Esophagus squamous epithelium (tissue), 4 donors: ENCODE data around the gene POLRMT.

ENCODE experiments used
- CTCF ChIP-seq, 6 experiments: fragments of 450-650 bp in 4 of 6; fragments of 200-600 bp in 2 of 6; sonication (generic) in 2 of 6; IDR thresholded peaks; one replicate each; pipeline ENCODE4 v1.5.1; 2016 to 2019; ENCODE audit warnings: antibody characterized with exemption in 6 of 6, mild to moderate bottlenecking in 4 of 6, moderate library complexity in 4 of 6
- POLR2A ChIP-seq, 4 donors: fragments of 450-650 bp; IDR thresholded peaks; one replicate each; pipeline ENCODE4 v1.6.1; 2017; ENCODE audit warnings: antibody characterized with exemption in 4 of 4, mild to moderate bottlenecking in 4 of 4, moderate library complexity in 3 of 4

DNA sequence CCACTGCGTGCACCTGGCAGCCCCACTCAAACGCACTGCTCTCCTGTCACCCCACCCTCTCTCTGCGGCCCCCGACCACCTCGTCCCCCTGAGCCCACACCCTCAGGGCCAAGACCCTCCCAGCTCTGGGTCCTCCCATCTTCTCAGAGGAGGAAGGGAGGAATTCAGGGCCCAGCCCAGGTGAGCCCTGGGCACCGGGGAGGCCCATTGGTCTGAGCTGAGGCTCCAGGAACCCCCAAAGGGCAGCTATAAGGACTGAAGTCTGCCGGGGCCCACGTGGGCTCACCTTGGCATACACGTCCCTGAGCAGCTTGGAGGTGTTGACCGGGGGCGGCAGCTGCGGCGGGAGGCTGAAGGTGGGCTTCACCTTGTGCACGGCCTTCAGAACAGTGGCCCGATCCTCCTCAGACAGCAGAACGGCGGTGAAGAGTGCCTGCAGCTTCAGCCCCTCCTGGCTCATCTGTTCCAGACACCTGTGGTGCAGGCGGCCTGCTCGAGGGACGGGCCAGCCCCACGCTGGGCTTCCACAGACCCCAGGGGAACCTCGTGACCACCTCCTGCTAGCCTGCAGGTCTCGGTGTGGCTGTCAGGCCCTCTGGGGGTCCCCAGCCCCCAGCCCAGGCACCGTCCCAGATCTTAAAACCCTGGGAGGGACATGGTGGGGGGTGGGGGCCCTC is 8.8 kb downstream of the POLRMT start:
- no peak for TF ChIP-seq CTCF (IDR thresholded peaks at IDR 0.05)
- TF ChIP-seq POLR2A (IDR thresholded peaks at IDR 0.05): no peak
